ENCODE data around the gene AFAP1.

Gene AFAP1

GRCh38 chr4:7711307-7711963, 228.2 kb downstream of the AFAP1 start:
- Mint-ChIP-seq H3K27me3 (peaks cover 4% of the 10 kb centered on the region in 2 donors), H3K4me3 (no peak overlapping the region), H3K27ac (no peak overlapping the region)

GRCh38 chr4:7710576-7711306, 228.9 kb downstream of the AFAP1 start:
- DNase-seq (no peak), ATAC-seq (replicated peaks) (no peak)
- H3K27ac Mint-ChIP-seq = no peak overlapping the region
- no peaks in the 10 kb centered on the region for H3K36me3 Mint-ChIP-seq
- peaks cover 0 to 3% of the 10 kb centered on the region in 2 donors for H3K9me3 Mint-ChIP-seq
- no peak overlapping the region for H3K4me3 Mint-ChIP-seq
- H3K27me3 Mint-ChIP-seq = no peaks in the 10 kb centered on the region
- H3K4me1 Mint-ChIP-seq = no peaks in the 10 kb centered on the region

More at GRCh38 chr4:7711307-7711963, 228.2 kb downstream of the AFAP1 start:
- peaks cover 0 to 5% of the 10 kb centered on the region in 2 donors for H3K9me3 Mint-ChIP-seq
- DNase-seq (no peak), ATAC-seq (replicated peaks) (no peak)
- no peaks in the 10 kb centered on the region for H3K36me3 Mint-ChIP-seq
- peaks cover 0 to 3% of the 10 kb centered on the region in 2 donors for H3K4me1 Mint-ChIP-seq

GRCh38 chr4:7710126-7710525, 229.5 kb downstream of the AFAP1 start:
- ATAC-seq (replicated peaks) = no peak
- DNase-seq = no peak
- peaks cover 0 to 3% of the 10 kb centered on the region in 2 donors for H3K9me3 Mint-ChIP-seq
- H3K4me3 Mint-ChIP-seq = no peak overlapping the region
- no peaks in the 10 kb centered on the region for H3K27me3 Mint-ChIP-seq
- H3K36me3 Mint-ChIP-seq = no peaks in the 10 kb centered on the region
- no peaks in the 10 kb centered on the region for H3K4me1 Mint-ChIP-seq
- no peak overlapping the region for H3K27ac Mint-ChIP-seq

DNA sequence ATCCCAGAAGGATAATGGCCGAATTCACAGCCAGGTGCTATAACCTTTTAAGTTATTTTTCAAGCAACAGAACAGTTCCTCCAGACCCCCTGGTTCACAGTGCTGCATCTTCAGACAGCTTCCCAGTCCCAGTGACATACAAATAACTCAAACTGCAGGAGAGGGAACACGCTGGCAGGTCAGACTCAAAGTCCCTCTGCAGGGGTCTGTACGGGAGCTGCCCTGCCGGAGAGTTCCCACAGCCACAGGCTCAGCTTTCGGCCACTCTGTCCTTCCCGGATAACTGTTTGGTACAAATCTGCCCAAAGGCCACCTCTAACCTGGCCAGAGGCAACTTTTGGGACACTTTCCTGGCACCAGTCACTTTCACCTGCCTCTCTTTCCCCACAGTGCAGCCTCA, 230.2 kb downstream of the AFAP1 start:
- Mint-ChIP-seq H3K36me3 (no peaks in the 10 kb centered on the region), H3K27me3 (no peaks in the 10 kb centered on the region), H3K4me3 (no peak overlapping the region), H3K4me1 (no peaks in the 10 kb centered on the region), H3K27ac (no peak overlapping the region), H3K9me3 (no peaks in the 10 kb centered on the region)
- no peak for ATAC-seq (replicated peaks)
- DNase-seq = no peak

DNA sequence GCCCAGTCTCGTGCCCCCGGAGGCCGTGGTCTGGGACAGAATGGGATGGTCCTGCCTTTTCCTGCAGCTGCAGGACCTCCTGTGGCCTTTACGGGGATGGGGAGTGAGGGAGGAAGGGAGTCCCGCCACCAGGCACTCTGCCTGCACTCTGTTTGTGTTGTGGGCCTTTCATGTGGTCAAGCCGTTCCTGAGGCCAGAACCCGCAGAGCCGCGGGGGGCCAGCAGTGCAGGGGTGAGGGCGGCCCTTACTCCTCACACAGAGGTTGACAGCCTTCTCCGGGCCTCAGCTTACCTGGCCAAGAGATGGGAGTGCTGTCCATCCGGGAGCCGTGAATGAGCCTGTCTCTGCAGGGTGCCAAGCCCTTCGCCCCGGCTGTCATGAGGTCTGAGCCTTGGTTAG, 230.7 kb downstream of the AFAP1 start:
- no peak for ATAC-seq (replicated peaks)
- H3K27ac Mint-ChIP-seq = no peak overlapping the region
- H3K9me3 Mint-ChIP-seq = no peaks in the 10 kb centered on the region
- H3K27me3 Mint-ChIP-seq = no peaks in the 10 kb centered on the region
- no peaks in the 10 kb centered on the region for H3K36me3 Mint-ChIP-seq
- H3K4me1 Mint-ChIP-seq = no peaks in the 10 kb centered on the region
- no peak overlapping the region for H3K4me3 Mint-ChIP-seq
- DNase-seq = no peak

Data from stimulated activated naive B cell treated with anti-CD40 and anti-IgM and Interleukin-4, amounts not matched to agents 10 μg/mL and 1 μg/mL and 100 μg/mL, for 72 hours (primary cell).